ENCODE data around the gene HCFC1R1.

HCFC1R1 gene

GRCh38 chr16:3017794-3018506 is 5.8 kb downstream of the HCFC1R1 start, which contains the start of gene CLDN6:
Gene CLDN6, minus strand, starts transcription at chr16:3018183. Its CDS starts 2,162 bp downstream, at chr16:3016021.
- DNase-seq: peak; percentile 19

GRCh38 chr16:3017344-3017743 is 6.4 kb downstream of the HCFC1R1 start:
- no peak for DNase-seq

GRCh38 chr16:3015865-3016521 is 7.7 kb downstream of the HCFC1R1 start:
- DNase-seq: no peak

- no peak for DNase-seq
These were observed 8.8 kb downstream of the HCFC1R1 start for GRCh38 chr16:3014971-3015370.

- DNase-seq: no peak
These were observed 9.6 kb downstream of the HCFC1R1 start for GRCh38 chr16:3013998-3014690.

GRCh38 chr16:3013491-3013951 is 10.2 kb downstream of the HCFC1R1 start:
- DNase-seq: no peak

- DNase-seq: no peak
These were observed 10.8 kb downstream of the HCFC1R1 start, which contains the start of gene CLDN9 for GRCh38 chr16:3012828-3013420. Gene CLDN9, plus strand, starts transcription at chr16:3012923. Its CDS starts 440 bp downstream, at chr16:3013363.

- no peak for DNase-seq
These were observed 11.5 kb downstream of the HCFC1R1 start for GRCh38 chr16:3012246-3012645.

- DNase-seq: no peak
These were observed 13.2 kb downstream of the HCFC1R1 start for GRCh38 chr16:3010510-3010909.

- no peak for DNase-seq
These were observed 14.0 kb downstream of the HCFC1R1 start for GRCh38 chr16:3009568-3010390.

- no peak for DNase-seq
These were observed 15.1 kb downstream of the HCFC1R1 start for GRCh38 chr16:3008690-3009037.

- no peak for DNase-seq
These were observed 15.6 kb downstream of the HCFC1R1 start for GRCh38 chr16:3007957-3008689.

- no peak for DNase-seq
These were observed 16.4 kb downstream of the HCFC1R1 start for GRCh38 chr16:3007059-3007956.

- no peak for DNase-seq
These were observed 18.9 kb downstream of the HCFC1R1 start for GRCh38 chr16:3004781-3005284.

GRCh38 chr16:3004319-3004718 is 19.4 kb downstream of the HCFC1R1 start:
- no peak for DNase-seq

- peak; percentile 90 for DNase-seq
These were observed 20.0 kb downstream of the HCFC1R1 start for GRCh38 chr16:3003582-3004270.

- no peak for DNase-seq
These were observed 22.4 kb downstream of the HCFC1R1 start for GRCh38 chr16:3001316-3001715.

GRCh38 chr16:3000540-3000939 is 23.2 kb downstream of the HCFC1R1 start:
- no peak for DNase-seq

GRCh38 chr16:2999929-3000328 is 23.8 kb downstream of the HCFC1R1 start:
- no peak for DNase-seq

GRCh38 chr16:2996298-2996697 is 27.4 kb downstream of the HCFC1R1 start:
- no peak for DNase-seq
